GM19468 (cell line): Measurements from ENCODE around the gene GPC5.
"Not testable (repeated sequence)": the region's sequence is repeated elsewhere in the genome, so short reads cannot be mapped to it uniquely, and the experiment has no call there.

Experiments used
- ATAC-seq: cut with Tn5 transposase; IDR thresholded peaks from one replicate; pipeline ENCODE4 v1.9.1; 2021; ENCODE audit warnings: mild to moderate bottlenecking, moderate library complexity, moderate number of reproducible peaks; ENCODE audit not compliant: unreplicated experiment; ENCODE audit errors: extremely low read depth

The GPC5 gene

DNA sequence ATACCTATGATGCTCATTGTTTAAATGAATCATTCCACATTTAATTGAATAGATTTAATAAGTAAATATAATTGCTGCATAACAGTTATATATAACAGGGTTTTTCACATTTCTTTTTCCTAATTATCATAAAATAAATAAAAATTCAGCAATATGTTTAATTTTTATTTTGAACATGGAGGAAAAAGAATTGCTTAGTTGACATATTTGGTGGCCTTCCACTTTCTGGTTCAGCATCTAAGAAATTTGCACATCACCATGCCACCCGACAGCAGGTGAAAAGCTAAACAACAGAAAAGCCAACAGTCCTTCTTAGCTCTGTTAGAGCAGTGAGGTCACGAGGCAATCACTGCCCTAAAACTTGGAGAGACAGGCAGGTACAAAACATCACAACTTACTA, 790.2 kb downstream of the GPC5 start:
- ATAC-seq, result no peak

DNA sequence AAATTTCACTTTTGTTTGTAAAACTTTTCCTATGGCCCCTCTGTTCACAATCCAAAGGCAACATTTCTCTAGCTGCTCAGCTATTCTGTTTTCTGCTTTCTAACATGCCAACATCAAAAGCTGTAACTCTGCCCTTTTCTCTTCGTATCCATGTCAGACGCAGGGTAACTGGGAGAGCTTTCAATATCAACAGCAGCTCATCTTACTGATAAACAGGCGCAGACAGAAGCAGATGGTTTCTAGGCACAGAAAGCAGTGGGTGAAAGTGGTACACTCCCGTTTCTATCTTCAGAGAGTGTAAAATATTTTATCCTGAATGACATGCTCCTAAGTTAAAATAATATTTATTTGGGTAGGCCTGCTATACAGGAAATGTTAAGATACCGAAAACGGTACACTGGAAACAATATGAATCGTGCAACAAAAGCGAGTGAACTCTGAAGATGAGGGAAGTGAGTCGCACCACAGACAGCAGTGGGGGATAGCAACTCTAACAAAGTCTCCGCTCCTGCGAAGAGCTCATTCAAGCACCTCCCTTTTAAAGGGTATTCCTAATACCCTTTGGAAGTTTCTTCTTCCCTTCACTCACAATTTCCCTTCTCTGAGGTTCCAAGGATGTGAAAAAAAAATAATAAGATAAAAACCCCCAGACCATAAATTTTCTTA, 798.3 kb downstream of the GPC5 start:
- no peak for ATAC-seq

DNA sequence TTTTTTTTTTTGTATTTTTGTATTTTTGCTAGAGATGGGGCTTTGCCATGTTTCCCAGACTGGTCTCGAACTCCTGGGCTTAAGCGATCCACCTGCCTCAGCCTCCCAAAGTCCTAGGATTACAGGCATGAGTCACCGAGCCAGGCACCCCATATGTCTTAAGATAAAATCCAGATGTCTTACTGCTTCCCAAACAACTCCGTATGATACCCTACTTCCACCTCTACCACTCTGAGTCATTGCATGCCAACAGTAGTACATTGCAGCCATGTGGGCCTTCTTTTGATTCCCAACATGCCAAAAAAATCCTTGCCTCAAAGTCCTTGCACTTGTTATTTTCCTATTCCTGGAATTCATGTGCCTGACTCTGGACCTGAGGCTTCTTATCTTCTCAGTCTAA, 799.2 kb downstream of the GPC5 start:
- ATAC-seq, result no peak

DNA sequence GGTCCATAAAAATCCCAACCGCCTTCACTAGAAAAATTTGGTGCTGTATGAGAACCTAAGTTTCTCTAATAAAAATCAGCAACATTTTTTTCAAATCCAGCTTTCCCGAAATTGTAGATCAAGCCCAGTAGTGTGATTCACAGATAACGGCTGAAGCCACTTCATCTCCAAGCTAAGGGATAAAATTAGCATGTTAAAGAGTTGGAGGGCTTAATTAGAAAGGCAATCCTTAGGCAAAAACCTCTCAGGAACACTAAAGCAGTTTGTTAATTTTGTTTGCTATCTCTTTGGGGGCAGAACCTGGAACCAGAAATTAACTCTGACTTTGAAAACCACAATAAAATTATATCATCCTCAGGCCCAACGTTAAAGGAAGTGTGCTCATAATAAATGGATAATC, 820.2 kb downstream of the GPC5 start:
- ATAC-seq, result no peak

DNA sequence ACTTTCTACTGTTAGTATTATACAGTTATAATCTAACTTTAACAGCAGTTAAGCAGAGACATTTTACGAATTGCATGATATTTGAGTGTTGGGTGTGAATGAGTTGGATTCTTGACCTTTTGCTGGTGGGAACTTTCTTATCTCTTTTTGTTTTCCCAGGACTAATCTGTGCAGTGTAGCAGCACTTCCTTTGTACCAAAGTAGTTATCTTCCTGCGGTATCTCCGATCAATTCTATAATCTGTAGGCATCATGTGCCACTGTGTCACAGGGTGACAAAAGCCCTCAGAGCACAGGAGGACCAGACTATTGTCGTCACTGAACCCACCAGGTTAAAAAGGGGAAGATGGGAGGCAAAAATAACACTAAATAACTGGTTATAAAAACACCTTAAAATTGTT, 823.5 kb downstream of the GPC5 start:
- no peak for ATAC-seq

DNA sequence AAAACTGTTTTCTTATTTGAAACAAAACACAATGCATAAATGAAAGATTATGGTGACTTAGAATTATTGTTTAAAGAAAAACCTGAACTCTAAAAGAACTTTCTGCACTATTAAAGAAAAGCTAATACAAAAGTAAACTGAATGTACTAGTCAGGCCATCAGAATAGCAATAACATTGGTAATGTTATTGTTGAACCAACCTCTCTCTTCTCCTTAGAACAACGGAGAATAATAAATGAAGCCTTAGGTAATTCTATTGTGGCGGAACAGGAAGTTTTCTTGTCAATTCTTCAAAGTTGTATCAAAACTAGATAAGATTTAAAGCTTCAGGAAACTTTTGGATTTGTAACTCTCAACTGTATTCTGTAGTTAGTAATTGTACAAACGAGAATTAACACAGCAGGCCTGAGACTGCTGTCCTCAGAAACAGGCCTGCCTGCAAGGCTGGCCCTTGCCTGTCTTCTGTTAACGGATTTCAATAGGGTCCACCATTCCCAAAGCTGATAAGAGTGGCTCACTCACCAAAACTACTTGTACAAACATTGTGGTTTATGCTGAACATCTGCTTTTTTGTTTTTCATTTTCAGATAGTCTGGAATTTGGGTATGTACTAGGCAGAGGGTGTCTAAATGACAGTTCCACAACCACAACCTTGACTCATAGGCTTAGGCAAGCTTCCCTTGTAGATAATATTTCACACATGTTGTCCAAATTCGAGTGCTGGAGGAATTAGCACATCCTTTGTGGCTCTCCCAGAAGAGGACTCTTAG, 825.8 kb downstream of the GPC5 start:
- ATAC-seq, result no peak

DNA sequence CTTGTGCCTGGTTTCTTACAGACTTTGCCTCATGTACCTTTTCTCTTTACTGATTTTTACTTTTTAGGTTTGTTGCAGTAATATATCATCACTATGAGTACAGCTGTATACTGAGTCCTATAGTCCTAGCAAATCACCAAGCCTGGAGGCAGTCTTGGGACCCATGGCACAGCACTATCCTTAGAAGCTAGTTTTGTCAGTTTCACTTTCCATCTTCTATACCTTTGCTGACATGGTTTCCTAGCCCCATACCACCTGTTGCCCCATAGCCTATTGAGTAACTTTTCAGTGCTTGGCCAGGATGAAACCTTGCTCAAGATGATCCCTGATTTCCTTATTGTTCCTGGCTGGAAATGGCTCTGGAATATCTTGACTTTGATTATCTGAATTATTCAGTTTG, 826.4 kb downstream of the GPC5 start:
- no peak for ATAC-seq

DNA sequence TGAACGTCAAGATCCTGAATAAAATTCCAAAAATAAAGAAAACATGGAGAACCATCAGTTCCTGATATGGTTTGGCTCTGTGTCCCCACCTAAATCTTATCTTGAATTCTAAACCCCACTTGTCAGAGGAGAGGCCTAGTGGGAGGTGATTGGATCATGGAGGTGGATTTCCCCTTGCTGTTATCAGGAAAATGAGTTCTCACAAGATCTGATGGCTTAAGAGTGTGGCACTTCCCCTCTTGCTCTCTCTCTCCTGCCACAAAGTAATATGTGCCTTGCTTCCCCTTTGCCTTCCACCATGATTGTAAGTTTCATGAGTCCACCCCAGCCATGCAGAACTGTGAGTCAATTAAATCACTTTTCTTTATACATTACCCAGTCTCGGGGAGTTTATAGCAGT, 827.4 kb downstream of the GPC5 start:
- ATAC-seq, result no peak

DNA sequence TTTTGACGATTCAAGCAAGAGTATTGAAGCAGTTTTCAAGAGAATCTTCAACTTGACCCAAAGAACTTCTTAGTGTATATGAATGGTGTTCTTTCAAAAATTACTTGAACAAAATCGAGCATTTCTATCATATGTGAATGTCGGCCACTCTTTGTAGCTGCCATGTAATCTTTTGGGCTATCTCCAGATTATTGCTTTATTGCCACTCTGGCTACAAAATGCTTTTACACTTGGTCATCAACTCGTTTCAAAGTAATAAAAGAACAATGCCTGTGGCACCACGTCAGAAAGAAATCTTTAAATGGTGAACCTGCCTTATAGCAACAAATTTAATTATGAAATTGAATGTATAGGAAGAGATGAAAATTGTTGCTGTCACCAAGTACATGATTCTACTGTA, 834.5 kb downstream of the GPC5 start:
- ATAC-seq, result no peak

DNA sequence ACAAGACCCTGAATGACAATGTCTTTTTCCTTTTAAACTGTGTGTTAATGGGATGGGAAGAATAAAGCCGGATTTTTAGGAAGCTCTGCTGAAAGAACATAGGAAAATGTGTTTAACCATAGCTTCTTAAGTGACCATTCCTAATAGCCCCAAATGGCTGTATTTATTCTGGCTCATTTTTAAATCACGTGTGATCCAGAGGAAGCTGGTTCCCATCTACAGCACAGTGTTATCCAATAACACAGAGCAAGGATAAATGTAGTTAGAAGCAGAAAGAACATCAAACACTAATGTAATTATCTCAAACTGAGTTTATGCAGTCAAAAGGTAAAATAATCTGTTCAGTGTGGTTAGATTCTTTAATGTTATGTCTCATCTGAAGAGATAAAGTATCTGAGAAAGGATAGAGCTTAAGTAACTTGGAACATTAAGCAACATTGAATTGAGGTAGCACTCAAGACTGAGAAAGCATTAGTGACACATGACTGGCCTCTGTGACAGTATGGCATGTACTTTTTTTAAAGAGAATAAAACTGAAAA, 853.3 kb downstream of the GPC5 start:
- no peak for ATAC-seq

DNA sequence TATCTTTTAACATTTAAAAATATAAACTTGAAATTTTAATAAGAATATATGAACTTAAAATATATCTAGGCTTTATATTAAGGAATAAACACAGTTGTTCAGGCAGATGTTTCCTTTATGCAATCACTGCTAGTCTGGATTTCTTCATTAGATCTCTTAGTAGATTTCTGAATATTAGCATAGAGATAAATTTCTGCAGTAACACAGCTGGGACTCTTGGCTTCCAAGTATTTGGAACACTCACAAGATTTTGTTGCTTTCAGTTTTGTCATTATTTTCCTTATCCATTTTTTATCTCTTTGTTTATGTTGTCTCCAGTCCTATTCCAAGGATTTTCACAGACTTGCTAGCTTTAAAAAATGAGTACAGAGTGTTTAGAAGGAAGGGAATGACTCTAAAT, 857.1 kb downstream of the GPC5 start:
- ATAC-seq, result no peak

DNA sequence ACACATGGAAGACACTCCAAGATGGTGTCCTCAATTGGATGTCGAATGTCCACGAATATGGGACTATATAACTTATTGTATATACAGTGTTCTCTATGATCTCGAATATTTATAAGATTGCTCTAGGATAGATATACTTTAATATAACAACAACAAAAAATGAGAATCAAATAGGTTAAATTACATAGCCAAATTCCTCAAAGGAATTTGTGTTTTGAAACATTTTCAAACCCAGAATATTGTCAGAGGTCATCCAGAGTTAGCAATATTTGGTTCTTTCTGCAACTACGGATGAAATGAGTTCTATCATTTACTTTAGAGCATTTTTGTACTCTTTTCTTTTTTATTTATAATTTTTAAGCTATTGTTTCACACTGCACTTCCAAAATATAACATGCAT, 857.8 kb downstream of the GPC5 start:
- no peak for ATAC-seq

DNA sequence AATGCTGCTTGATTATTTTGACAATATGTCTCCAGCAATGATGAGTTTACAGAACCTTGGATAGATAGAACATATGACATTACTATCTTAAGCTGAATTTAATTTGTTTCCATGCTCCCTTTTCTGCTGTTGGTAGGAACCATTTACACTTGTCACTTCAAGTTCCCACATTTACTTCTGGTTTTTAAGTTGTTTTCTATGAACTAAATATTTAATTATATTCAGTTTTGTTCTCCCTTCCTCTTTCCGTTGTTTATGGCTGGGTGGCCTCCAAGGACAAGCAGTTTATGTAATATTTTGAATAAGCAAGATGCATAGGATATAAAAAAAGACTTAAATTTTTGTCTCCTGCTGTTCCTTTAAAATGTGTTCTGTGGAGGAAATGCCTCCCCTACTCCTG, 860.6 kb downstream of the GPC5 start:
- no peak for ATAC-seq

DNA sequence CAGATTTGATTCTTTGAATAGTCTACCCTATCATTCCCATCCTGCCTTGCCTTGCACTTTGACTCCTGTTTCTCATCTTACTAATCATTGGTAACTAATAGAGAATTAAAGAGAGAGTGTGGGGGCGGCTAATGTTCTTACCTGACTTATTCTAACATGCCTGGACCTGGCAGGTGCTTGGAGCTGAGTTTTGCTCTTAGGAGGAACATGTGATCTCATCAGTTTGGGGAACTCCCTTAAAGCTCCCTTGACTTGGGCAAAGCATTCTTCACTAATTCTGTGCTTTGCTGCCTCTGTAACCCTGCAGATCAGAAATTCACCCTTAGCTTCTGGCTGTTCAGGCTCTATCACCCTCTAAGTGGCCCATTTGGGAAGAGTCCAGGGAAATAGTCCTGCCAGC, 861.1 kb downstream of the GPC5 start:
- ATAC-seq, result no peak

DNA sequence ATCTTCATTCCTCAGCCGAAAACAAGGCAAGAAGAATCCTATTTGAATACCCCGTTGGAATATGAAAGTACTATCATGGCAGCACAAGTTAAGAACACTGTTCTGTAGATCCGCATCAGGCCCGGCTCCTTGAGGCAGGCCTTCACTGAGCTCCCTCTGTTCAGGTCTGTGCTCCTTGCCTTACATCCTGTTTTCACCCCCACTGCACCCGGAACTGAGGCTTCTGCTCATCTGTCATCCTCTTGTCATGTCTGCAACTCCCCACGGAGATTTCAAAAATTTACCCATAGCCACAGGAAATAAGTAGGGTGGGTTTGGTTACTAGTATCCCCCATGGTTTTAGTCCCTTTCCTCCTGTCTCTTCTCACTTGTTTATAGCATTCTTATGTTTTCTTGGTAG, 861.9 kb downstream of the GPC5 start:
- ATAC-seq, result no peak

DNA sequence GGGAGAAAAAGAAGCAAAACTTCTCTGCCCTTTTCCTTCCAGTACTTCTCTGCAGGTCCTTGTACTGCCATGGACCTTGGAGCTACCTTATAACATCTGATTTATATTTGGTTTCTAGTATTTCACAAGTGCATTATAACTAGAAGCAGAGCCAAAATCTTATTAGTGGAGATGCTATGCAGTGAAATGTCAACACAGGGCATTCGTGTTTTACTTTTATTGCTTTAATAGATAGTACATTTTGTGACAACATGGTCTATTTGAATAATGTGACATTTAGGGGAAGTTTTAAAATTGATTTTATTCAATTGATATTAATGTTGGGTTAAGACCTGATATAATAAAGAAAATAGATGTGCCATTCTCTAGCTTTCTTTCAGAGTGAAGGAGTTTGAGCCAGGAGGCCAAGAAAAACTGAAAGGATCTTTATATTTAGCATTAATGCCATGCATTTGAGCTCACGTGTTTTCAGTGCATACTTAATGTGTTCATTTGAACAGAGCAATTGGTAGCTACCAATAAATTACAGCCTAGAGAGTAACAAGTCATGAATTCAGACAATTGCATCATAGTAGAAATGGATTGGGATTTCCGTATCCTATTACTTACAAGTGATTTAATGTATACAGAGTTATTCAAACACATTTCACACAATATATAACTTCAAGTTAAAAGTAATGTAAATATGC, 863.8 kb downstream of the GPC5 start:
- no peak for ATAC-seq

DNA sequence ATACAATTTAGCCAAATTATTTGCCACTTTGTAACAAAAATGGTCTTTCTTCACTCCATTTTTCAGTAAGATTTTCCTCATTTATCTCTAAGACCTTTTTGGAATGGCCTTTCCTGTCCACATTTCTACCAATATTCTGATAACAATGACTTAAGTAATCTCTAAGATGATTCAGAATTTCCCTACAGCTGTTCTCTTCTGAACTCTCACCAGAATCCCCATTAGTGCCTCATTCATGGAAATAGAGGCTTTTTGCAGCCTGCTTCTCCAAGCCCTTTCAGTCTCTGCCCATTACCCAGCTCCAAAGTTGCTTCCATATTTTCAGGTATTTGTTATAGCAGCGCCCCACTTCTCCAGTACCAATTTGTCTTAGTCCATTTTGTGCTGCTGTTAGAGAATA, 867.0 kb downstream of the GPC5 start:
- no peak for ATAC-seq

DNA sequence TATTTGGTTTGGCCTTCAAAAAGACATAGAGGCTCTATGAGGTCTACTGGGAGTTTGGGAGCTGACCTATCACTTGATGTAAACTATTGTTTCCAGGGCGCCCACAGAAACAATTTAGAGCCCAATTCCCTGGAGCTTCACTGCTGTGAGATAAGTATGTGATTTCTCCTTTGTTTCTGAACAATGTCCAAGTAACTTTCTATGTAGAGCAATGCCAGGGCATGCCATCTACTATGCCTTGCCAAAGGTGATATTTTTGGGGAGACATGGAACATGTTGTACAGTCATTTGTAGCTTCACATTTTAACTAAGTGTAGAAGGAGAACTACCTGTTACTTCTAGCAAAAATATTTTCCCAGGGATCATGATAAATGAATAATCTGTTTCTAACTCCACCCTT, 872.6 kb downstream of the GPC5 start:
- ATAC-seq, result no peak

DNA sequence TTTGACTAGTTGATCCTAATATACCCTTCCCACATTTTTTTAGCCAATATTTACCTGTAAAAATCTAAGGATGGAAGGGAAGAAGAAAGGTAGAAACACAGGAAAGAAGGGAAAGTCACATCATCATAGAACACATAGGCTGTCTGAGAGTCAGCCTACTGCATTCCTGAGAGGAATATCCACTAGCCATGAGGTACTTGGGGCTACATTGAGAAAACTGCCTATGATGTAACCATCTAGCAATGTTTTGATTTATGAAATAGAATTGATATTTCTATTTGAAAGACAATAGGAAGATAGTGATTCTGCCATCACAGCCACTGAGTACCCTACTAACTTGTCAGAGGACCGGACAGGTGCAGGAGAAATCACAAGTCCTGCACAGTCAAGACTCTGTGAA, 873.8 kb downstream of the GPC5 start:
- ATAC-seq, result no peak

DNA sequence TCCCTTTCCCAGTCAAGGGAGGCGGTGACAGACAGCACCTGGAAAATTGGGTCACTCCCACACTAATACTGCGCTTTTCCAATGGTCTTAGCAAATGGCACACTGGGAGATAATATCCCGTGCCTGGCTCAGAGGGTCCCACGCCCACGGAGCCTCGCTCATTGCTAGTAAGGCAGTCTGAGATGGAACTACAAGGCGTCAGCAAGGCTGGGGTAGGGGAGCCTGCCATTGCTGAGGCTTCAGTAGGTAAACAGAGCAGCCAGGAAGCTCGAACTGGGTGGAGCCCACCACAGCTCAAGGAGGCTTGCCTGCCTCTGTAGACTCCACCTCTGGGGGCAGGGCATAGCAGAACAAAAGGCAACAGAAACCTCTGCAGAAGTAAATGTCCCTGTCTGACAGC, 882.6 kb downstream of the GPC5 start:
- not testable (repeated sequence) for ATAC-seq

DNA sequence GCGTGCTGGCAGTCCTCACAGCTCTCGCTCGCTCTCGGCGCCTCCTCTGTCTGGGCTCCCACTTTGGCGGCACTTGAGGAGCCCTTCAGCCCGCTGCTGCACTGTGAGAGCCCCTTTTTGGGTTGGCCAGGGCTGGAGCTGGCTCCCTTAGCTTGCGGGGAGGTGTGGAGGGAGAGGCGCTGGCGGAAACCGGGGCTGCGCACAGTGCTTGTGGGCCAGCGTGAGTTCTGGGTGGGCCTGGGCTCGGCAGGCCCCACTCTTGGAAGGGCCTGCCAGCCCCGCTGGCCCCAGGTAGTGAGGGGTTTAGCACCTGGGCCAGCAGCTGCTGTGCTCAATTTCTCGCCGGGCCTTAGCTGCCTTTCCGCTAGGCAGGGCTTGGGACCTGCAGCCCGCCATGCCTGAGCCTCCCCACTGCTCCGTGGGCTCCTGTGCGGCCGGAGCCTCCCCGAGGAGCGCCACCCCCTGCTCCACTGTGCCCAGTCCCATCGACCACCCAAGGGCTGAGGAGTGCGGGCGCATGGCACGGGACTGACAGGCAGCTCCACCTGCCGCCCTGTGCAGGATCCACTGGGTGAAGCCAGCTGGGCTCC, 892.4 kb downstream of the GPC5 start:
- not testable (repeated sequence) for ATAC-seq
